IMR-90 (cell line): ENCODE measurements around the gene YKT6.

Experiments used
- CEBPB ChIP-seq: IDR thresholded peaks from 2 replicates; pipeline ENCODE4 v1.6.1; 2012; ENCODE audit warnings: low read depth, low read length, improper control_type of control experiment
- MAFK ChIP-seq: IDR thresholded peaks from 2 replicates; pipeline ENCODE4 v1.6.1; 2012; ENCODE audit warnings: low read depth, low read length, improper control_type of control experiment
- MAZ ChIP-seq: IDR thresholded peaks from 2 replicates; pipeline ENCODE4 v1.6.1; 2012; ENCODE audit warnings: low read depth, mild to moderate bottlenecking, low read length, improper control_type of control experiment, moderate library complexity, borderline replicate concordance
- TF ChIP-seq, protein P1 (sequence below): conservative IDR thresholded peaks from 2 replicates; pipeline ENCODE4 v1.5.1; 2012; ENCODE audit warnings: mild to moderate bottlenecking, low read depth, low read length, improper control_type of control experiment

DNA sequence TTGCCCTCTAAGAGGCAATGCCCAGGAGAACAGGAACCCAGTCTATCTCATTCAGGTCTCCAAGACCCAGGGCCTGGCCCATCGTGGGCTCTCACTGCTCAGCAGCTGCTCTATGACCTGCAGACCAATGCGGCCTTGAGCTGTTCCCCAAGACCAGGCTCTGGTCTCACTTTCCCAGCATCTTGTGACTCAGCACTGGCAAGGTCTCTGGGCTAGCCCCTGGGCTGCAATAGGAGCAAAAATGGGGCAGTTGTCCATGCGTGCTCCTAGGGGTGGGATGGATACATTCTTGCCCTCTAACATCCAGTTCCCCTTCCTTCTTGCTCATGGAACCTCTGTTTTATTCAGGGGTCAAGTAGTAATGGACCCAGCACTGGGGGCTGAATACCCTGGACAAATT, 25.0 kb upstream of the YKT6 start:
- TF ChIP-seq, protein P1, sequence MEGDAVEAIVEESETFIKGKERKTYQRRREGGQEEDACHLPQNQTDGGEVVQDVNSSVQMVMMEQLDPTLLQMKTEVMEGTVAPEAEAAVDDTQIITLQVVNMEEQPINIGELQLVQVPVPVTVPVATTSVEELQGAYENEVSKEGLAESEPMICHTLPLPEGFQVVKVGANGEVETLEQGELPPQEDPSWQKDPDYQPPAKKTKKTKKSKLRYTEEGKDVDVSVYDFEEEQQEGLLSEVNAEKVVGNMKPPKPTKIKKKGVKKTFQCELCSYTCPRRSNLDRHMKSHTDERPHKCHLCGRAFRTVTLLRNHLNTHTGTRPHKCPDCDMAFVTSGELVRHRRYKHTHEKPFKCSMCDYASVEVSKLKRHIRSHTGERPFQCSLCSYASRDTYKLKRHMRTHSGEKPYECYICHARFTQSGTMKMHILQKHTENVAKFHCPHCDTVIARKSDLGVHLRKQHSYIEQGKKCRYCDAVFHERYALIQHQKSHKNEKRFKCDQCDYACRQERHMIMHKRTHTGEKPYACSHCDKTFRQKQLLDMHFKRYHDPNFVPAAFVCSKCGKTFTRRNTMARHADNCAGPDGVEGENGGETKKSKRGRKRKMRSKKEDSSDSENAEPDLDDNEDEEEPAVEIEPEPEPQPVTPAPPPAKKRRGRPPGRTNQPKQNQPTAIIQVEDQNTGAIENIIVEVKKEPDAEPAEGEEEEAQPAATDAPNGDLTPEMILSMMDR: no peak
- TF ChIP-seq MAZ: no peak
- TF ChIP-seq CEBPB: no peak
- TF ChIP-seq MAFK: no peak
